ENCODE results near the gene GAS6.

DNA sequence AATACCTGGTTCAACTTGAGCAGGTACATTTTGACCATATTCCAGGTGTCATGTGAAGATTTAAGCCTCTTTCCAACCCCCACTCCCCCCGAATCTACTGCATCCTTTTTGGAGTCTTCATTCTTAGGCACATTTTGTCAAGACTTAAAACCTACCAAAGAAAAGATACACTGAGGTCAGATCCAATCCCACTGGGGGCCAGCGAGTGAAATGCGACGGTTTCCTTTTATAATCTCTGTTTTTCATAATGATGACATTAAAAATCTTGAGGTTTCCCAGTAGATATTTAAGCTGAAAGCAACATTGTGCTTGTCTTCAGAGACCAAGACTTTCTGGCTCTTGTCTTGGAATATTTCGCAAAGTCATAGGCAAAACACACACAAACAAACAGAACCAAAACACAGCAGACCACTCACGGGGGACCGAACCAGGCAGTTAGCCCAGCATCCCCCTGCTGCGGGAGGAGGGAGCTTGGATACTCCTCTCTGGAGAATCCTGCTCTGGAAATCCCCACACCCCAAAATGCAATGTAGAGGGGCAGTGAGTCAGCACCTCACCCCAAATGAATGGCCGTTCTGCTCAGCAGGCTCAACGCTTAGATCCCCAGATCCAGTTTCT lies 506 bp upstream of the GAS6 start:
- TF ChIP-seq FOXA1 (IDR thresholded peaks at IDR 0.05) (no peak), BHLHE40 (IDR thresholded peaks at IDR 0.05; ENCODE audit: borderline replicate concordance) (no peak), SUZ12 (IDR thresholded peaks at IDR 0.05) (no peak), HDGF (IDR thresholded peaks at IDR 0.05; ENCODE audit: borderline replicate concordance) (no peak), FOXM1 (IDR thresholded peaks at IDR 0.05; ENCODE audit: borderline replicate concordance) (no peak), TARDBP (IDR thresholded peaks at IDR 0.05) (no peak), SP1 (IDR thresholded peaks at IDR 0.05) (no peak)
